Iris pigment epithelial cell (primary cell): Measurements from ENCODE around the gene GZF1.
A peak's percentile ranks its signal among the peaks of the same experiment; 100 is the strongest.
"Not testable (repeated sequence)": the region's sequence is repeated elsewhere in the genome, so short reads cannot be mapped to it uniquely, and the experiment has no call there.

Source experiments
- DNase-seq: peaks from one replicate; pipeline ENCODE4 v3.0.0-alpha.2; 2011; ENCODE audit warnings: low read depth

The GZF1 gene

DNA sequence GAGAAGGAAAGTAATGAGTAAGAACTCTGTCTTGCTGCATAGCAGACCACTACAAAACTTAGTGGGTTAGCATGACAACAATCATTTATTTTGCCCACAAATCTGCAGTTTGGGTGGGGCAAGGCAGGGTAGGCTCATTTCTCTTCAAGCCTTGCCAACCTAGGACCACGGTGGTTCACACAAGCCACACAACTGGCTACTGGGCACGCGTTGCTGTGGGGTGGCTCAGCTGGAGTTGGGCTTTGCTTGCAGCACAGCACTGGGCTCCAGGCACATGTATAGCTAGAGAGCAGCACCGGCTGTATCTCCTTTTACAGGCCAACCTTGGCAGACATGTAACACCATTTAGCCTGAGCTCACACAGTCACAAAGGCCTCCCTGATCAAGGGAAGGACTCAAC, 16.0 kb upstream of the GZF1 start:
- no peak for DNase-seq

DNA sequence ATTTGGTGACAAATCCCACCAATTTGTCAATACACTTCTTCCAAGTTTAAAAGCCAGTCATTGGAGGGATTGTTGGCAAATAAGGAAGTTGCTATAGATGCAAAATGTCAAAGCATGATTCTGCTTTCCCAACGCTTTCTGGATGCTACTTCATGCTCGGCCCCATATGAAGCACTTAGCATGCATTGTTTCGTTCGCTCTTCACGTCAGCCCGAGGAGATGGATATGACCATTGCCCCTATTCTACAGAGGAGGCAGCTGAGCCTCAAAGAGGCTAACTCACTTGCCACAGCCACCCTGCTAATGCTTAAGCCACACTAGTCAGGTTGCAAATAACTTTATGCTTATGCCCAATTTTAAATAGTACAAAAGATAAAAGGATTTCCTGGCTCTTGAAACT, 14.2 kb upstream of the GZF1 start:
- no peak for DNase-seq

DNA sequence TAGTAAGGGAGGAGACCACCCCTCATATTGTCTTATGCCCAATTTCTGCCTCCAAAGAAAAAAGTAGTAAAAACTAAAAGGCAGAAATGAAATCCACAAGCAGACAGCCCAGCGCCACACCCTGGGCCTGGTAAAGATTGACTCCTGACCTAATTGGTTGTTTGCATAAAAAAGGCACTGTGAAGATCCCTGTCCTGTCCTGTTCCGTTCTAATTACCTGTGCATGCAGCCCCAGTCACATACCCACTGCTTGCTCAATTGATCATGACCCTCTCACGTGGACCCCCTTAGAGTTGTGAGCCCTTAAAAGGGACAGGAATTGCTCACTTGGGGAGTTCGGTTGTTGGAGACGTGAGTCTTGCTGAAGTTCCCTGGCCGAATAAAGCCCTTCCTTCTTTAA, 13.5 kb upstream of the GZF1 start:
- not testable (repeated sequence) for DNase-seq

DNA sequence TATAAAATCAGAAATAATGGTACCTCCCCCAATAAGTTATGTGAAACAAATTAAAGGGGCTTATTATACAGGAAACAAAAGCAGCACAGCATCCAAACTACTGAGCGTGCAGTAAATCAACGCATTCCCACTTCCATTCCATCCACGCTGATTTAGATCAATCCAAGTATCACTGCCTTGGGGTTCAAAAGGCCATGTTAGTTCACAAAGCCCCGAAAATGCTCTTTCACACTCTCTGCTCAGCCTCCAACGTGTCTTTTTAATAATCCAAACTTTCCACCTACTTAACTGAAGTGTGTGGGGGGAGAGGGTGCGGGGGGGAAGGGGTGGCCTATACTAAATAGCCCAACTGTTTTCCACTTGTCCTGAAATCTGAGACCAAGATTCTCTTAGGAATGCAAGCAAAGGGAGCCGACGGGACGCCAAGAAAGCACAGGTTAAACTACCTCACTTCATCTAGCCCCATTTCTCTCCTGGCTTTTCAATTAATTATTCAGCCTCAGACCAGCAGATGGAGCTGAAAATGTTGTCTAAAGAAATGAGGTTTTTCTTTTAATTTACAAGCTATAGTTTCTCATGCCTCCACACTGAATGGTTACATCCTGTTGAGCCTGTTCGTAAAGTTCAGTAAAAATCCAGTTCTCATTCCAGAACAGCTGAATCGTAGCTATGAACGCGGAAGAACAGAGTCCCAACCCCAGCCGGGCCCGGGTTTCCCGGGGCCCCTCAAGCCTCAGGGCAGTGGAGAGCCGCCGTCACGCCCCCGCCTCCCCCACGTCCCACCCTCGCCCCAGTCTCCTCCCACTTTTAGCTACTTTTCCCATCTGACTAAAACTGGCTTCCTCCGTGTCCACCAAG, 12.4 kb upstream of the GZF1 start:
- no peak for DNase-seq

GRCh38 chr20:23350196-23350903, 11.6 kb upstream of the GZF1 start, which contains the start of gene NXT1:
Gene NXT1 (plus strand): TSS chr20:23350791. CDS start chr20:23354042, 3,251 bp downstream.
- peak; percentile 99 for DNase-seq

- peak; percentile 68 for DNase-seq
These were observed 10.8 kb upstream of the GZF1 start for GRCh38 chr20:23350904-23351838.

GRCh38 chr20:23356203-23356602, 5.8 kb upstream of the GZF1 start:
- no peak for DNase-seq

GRCh38 chr20:23357767-23358562, 4.0 kb upstream of the GZF1 start:
- peak; percentile 100 for DNase-seq

DNA sequence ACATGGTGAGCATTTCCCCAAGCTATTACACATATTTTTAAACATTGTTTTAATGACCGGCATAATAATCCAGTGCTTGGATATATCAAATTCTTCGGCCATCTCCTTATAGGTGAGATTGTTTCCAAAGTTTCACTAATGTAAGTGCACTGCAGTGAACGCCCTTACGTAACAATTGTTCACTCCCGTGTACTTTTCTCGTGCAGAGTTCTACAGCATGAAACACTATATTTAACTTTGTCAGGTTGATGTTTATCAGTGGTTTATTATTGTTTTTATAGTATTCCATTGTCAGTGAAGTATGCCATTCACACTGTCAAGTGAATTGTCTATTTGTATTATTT, 3.4 kb upstream of the GZF1 start:
- DNase-seq: no peak

GRCh38 chr20:23358923-23359593, 2.9 kb upstream of the GZF1 start:
- DNase-seq: no peak

DNA sequence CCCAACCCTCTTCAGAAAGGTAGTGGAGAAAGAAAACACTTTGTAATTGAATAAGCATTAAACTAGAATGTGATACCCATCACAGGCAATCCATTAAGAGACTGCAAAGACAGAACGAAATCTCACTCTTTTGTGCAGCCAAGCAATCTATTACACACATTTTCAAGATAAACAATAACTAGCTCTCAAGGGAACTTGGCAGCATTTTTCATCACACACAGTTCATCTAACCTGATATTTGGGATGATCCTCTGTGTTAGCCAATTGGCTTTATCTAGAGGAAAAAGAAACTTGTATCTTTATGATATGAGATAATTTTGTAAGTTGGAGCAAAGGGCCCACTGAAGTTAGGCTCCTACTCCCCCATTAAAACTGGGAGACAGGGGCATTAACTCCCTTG, 1.5 kb upstream of the GZF1 start:
- no peak for DNase-seq

GRCh38 chr20:23361119-23361475, 885 bp upstream of the GZF1 start:
- DNase-seq: peak; percentile 61

GRCh38 chr20:23362392-23363256, 642 bp downstream of the GZF1 start:
- DNase-seq: peak; percentile 53

- no peak for DNase-seq
These were observed 1.3 kb downstream of the GZF1 start for GRCh38 chr20:23363257-23363649.

GRCh38 chr20:23365390-23366165, 3.6 kb downstream of the GZF1 start:
- DNase-seq: no peak

GRCh38 chr20:23366384-23366783, 4.4 kb downstream of the GZF1 start:
- no peak for DNase-seq

- DNase-seq: peak; percentile 49
These were observed 5.8 kb downstream of the GZF1 start for GRCh38 chr20:23367770-23368169.

GRCh38 chr20:23368316-23369071, 6.5 kb downstream of the GZF1 start:
- DNase-seq: peak; percentile 38
